ENCODE measurements around the gene OMP.

Gene OMP

GRCh38 chr11:77129069-77129841, 26.6 kb downstream of the OMP start:
- Mint-ChIP-seq H3K4me1 (peaks cover 21% of the 10 kb centered on the region), H3K9me3 (no peaks in the 10 kb centered on the region), H3K4me3 (no peak overlapping the region), H3K36me3 (no peaks in the 10 kb centered on the region), H3K27ac (no peak overlapping the region)
- ATAC-seq = no peak
- DNase-seq (ENCODE audit: low spot score in 2 of 2) = no peak

GRCh38 chr11:77129842-77130756, 27.5 kb downstream of the OMP start:
- peaks cover 23% of the 10 kb centered on the region for H3K4me1 Mint-ChIP-seq
- no peaks in the 10 kb centered on the region for H3K9me3 Mint-ChIP-seq
- DNase-seq (ENCODE audit: low spot score in 2 of 2) = no peak
- H3K36me3 Mint-ChIP-seq = no peaks in the 10 kb centered on the region
- no peak for ATAC-seq
- no peak overlapping the region for H3K27ac Mint-ChIP-seq
- H3K4me3 Mint-ChIP-seq = no peak overlapping the region

GRCh38 chr11:77130763-77131513, 28.3 kb downstream of the OMP start:
- Mint-ChIP-seq H3K4me3 (no peak overlapping the region), H3K36me3 (no peaks in the 10 kb centered on the region), H3K9me3 (no peaks in the 10 kb centered on the region), H3K4me1 (peaks cover 32% of the 10 kb centered on the region), H3K27ac (no peak overlapping the region)
- DNase-seq (ENCODE audit: low spot score in 2 of 2) (no peak), ATAC-seq (no peak)

GRCh38 chr11:77131560-77131959, 28.9 kb downstream of the OMP start:
- Mint-ChIP-seq H3K36me3 (no peaks in the 10 kb centered on the region), H3K4me1 (peaks cover 32% of the 10 kb centered on the region), H3K4me3 (no peak overlapping the region), H3K27ac (no peak overlapping the region), H3K9me3 (no peaks in the 10 kb centered on the region)
- ATAC-seq (no peak), DNase-seq (ENCODE audit: low spot score in 2 of 2) (no peak)

- Mint-ChIP-seq H3K27ac (no peak overlapping the region), H3K4me1 (peaks cover 23% of the 10 kb centered on the region), H3K36me3 (no peaks in the 10 kb centered on the region), H3K4me3 (no peak overlapping the region), H3K9me3 (no peaks in the 10 kb centered on the region)
- DNase-seq (ENCODE audit: low spot score in 2 of 2) (no peak), ATAC-seq (no peak)
These were observed 32.4 kb downstream of the OMP start for GRCh38 chr11:77135069-77135468.

GRCh38 chr11:77136074-77136473, 33.4 kb downstream of the OMP start:
- H3K4me1 Mint-ChIP-seq = peaks cover 23% of the 10 kb centered on the region
- DNase-seq (ENCODE audit: low spot score in 2 of 2) = no peak

GRCh38 chr11:77136784-77137420, 34.3 kb downstream of the OMP start:
- Mint-ChIP-seq H3K36me3 (peaks cover 2% of the 10 kb centered on the region), H3K4me3 (no peak overlapping the region), H3K9me3 (no peaks in the 10 kb centered on the region), H3K27ac (peak overlapping the region; percentile 14), H3K4me1 (peaks cover 28% of the 10 kb centered on the region)
- ATAC-seq = no peak
- no peak for DNase-seq (ENCODE audit: low spot score in 2 of 2)

More at GRCh38 chr11:77136074-77136473, 33.4 kb downstream of the OMP start:
- no peaks in the 10 kb centered on the region for H3K9me3 Mint-ChIP-seq
- peak; percentile 81 for ATAC-seq
- H3K4me3 Mint-ChIP-seq = no peak overlapping the region
- H3K36me3 Mint-ChIP-seq = no peaks in the 10 kb centered on the region
- H3K27ac Mint-ChIP-seq = peak overlapping the region; percentile 14

GRCh38 chr11:77137421-77137820, 34.8 kb downstream of the OMP start:
- Mint-ChIP-seq H3K4me3 (no peak overlapping the region), H3K9me3 (no peaks in the 10 kb centered on the region), H3K27ac (no peak overlapping the region)

GRCh38 chr11:77138106-77138649, 35.5 kb downstream of the OMP start:
- DNase-seq (ENCODE audit: low spot score in 2 of 2) (no peak), ATAC-seq (no peak)
- peaks cover 41% of the 10 kb centered on the region for H3K4me1 Mint-ChIP-seq
- no peak overlapping the region for H3K4me3 Mint-ChIP-seq
- no peak overlapping the region for H3K27ac Mint-ChIP-seq
- peaks cover 5% of the 10 kb centered on the region for H3K36me3 Mint-ChIP-seq
- H3K9me3 Mint-ChIP-seq = no peaks in the 10 kb centered on the region

More at GRCh38 chr11:77137421-77137820, 34.8 kb downstream of the OMP start:
- DNase-seq (ENCODE audit: low spot score in 2 of 2) = no peak
- H3K4me1 Mint-ChIP-seq = peaks cover 33% of the 10 kb centered on the region
- ATAC-seq = no peak
- H3K36me3 Mint-ChIP-seq = peaks cover 5% of the 10 kb centered on the region

GRCh38 chr11:77139201-77139600, 36.6 kb downstream of the OMP start:
- Mint-ChIP-seq H3K27ac (no peak overlapping the region), H3K4me3 (no peak overlapping the region)
- no peak for ATAC-seq

GRCh38 chr11:77140231-77140851, 37.7 kb downstream of the OMP start:
- Mint-ChIP-seq H3K27ac (no peak overlapping the region), H3K9me3 (no peaks in the 10 kb centered on the region), H3K4me3 (no peak overlapping the region), H3K36me3 (peaks cover 5% of the 10 kb centered on the region), H3K4me1 (peaks cover 43% of the 10 kb centered on the region)
- DNase-seq (ENCODE audit: low spot score in 2 of 2) (no peak), ATAC-seq (no peak)

More at GRCh38 chr11:77139201-77139600, 36.6 kb downstream of the OMP start:
- DNase-seq (ENCODE audit: low spot score in 2 of 2) = no peak
- peaks cover 5% of the 10 kb centered on the region for H3K36me3 Mint-ChIP-seq
- H3K9me3 Mint-ChIP-seq = no peaks in the 10 kb centered on the region
- peaks cover 48% of the 10 kb centered on the region for H3K4me1 Mint-ChIP-seq

GRCh38 chr11:77141034-77141433, 38.4 kb downstream of the OMP start:
- DNase-seq (ENCODE audit: low spot score in 2 of 2) (no peak), ATAC-seq (peak; percentile 77)
- H3K4me1 Mint-ChIP-seq = peaks cover 36% of the 10 kb centered on the region
- H3K27ac Mint-ChIP-seq = no peak overlapping the region
- peaks cover 5% of the 10 kb centered on the region for H3K36me3 Mint-ChIP-seq
- no peak overlapping the region for H3K4me3 Mint-ChIP-seq
- H3K9me3 Mint-ChIP-seq = no peaks in the 10 kb centered on the region

- Mint-ChIP-seq H3K36me3 (peaks cover 5% of the 10 kb centered on the region), H3K9me3 (no peaks in the 10 kb centered on the region), H3K4me1 (peaks cover 31% of the 10 kb centered on the region), H3K4me3 (no peak overlapping the region), H3K27ac (peak overlapping the region; percentile 63)
- no peak for ATAC-seq
- no peak for DNase-seq (ENCODE audit: low spot score in 2 of 2)
These were observed 38.8 kb downstream of the OMP start for GRCh38 chr11:77141475-77141874.

Data from stimulated activated effector memory CD8-positive, alpha-beta T cell treated with anti-CD3 and anti-CD28 coated beads, Interleukin-12 subunit alpha, Interleukin-12 subunit beta, amount 100 ng/mL, for 72 hours (primary cell).